SK-N-MC (cell line): ENCODE measurements around the gene NFIB.

ENCODE experiments used
- EZH2 ChIP-seq: fragments of 200-600 bp; sonication (generic); IDR thresholded peaks from one replicate; pipeline ENCODE4 v1.6.1; 2017; ENCODE audit warnings: antibody characterized with exemption
- FOXP2 ChIP-seq: optimal IDR thresholded peaks from 2 replicates; pipeline ENCODE3; 2011; ENCODE audit warnings: mild to moderate bottlenecking, moderate library complexity; ENCODE audit not compliant: insufficient read depth; ENCODE audit errors: extremely low read length, control extremely low read depth
- POLR2AphosphoS5 ChIP-seq: IDR thresholded peaks from 2 replicates; pipeline ENCODE4 v1.6.1; 2012; ENCODE audit warnings: mild to moderate bottlenecking, low read depth, low read length, borderline replicate concordance

DNA sequence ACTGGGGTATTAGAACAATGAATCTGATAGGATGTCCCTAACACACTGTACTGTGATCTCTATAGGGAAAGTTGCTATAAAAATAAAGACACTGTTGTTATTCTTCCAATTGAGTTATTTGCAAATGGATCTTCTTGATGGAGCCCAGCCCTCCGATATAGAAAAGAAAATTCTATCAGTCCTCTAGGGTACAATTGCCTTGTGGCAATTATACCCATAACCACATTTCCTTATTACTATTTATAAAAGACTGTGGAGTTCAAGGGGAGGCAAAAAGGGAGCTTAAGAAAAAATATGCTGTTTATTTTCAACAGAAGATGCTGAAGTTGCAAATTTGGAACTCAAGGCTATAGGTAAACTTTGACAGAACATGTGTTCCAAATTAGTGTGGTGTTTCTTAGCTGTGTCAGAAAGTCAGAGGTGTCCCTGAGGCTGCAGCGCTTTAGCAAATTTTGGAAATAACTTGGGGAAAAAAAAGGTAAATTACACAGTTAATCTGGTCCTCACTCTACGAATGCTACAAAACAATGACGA is 116.5 kb downstream of the NFIB start:
- TF ChIP-seq EZH2 (no peak), POLR2AphosphoS5 (no peak; the same call in 1 of the 2 replicates), FOXP2 (no peak)
